HepG2 (cell line): ENCODE results near the gene NSMCE1. TPM values are rescaled to one million over a fixed set of nuclear protein-coding genes. Genes with fewer than 3 reads are reported as not detected.

Source experiments
- AKAP8 ChIP-seq: sonication (generic); formaldehyde crosslinking; IDR thresholded peaks from 2 replicates; pipeline ENCODE4 v1.5.1; 2020; ENCODE audit warnings: mild to moderate bottlenecking, missing genetic modification reagents
- ARHGAP35 ChIP-seq: sonication (generic); formaldehyde crosslinking; IDR thresholded peaks from 2 replicates; pipeline ENCODE4 v1.9.0; 2022; ENCODE audit warnings: mild to moderate bottlenecking, inconsistent platforms, moderate library complexity, missing genetic modification reagents, borderline replicate concordance
- HNRNPUL1 ChIP-seq: fragments of 200-400 bp; formaldehyde crosslinking; IDR thresholded peaks from 2 replicates; pipeline ENCODE4 v1.6.1; 2017; ENCODE audit warnings: low read depth, mild to moderate bottlenecking, low read length, moderate library complexity
- KAT7 ChIP-seq: IDR thresholded peaks from 2 replicates; pipeline ENCODE4 v1.6.1; 2018; ENCODE audit warnings: borderline replicate concordance, missing compliant biosample characterization
- KAT8 ChIP-seq: IDR thresholded peaks from 2 replicates; pipeline ENCODE4 v1.6.1; 2016; ENCODE audit warnings: missing genetic modification reagents, missing compliant biosample characterization
- KDM1A ChIP-seq: IDR thresholded peaks from 2 replicates; pipeline ENCODE4 v1.6.1; 2016; ENCODE audit warnings: missing compliant biosample characterization
- KDM5A ChIP-seq: fragments of 200-600 bp; sonication (generic); IDR thresholded peaks from 2 replicates; pipeline ENCODE4 v1.7.0; 2018; ENCODE audit warnings: antibody characterized with exemption, mild to moderate bottlenecking, low read length, borderline replicate concordance
- KLF9 ChIP-seq: IDR thresholded peaks from 2 replicates; pipeline ENCODE4 v1.6.1; 2016; ENCODE audit warnings: low read depth
- MIXL1 ChIP-seq: IDR thresholded peaks from 2 replicates; pipeline ENCODE4 v1.6.1; 2016
- NR2F6 ChIP-seq, 2 experiments: IDR thresholded peaks; 2 replicates each; pipeline ENCODE4 v1.6.1; 2016; ENCODE audit warnings: antibody characterized with exemption in 1 of 2, mild to moderate bottlenecking in 1 of 2
- POLR2A ChIP-seq, 2 experiments: IDR thresholded peaks; 2 replicates each; pipeline ENCODE4 v1.6.1; 2011; ENCODE audit warnings: low read depth in 2 of 2, low read length in 2 of 2, mild to moderate bottlenecking in 1 of 2, moderate library complexity in 1 of 2; ENCODE audit not compliant: insufficient read depth in 1 of 2
- RNF2 ChIP-seq: fragments of 450-650 bp; conservative IDR thresholded peaks from 2 replicates; pipeline ENCODE4 v1.6.1; 2016; ENCODE audit warnings: low read depth
- SRSF1 ChIP-seq: fragments of 200-400 bp; formaldehyde crosslinking; optimal IDR thresholded peaks from 2 replicates; pipeline ENCODE3; 2017; ENCODE audit warnings: mild to moderate bottlenecking, low read depth, low read length, moderate library complexity
- TBX2 ChIP-seq: sonication (generic); formaldehyde crosslinking; IDR thresholded peaks from 2 replicates; pipeline ENCODE4 v1.5.0; 2020; ENCODE audit warnings: missing genetic modification reagents, mild to moderate bottlenecking, borderline replicate concordance
- ZC3H13 ChIP-seq: sonication (generic); formaldehyde crosslinking; IDR thresholded peaks from 2 replicates; pipeline ENCODE4 v1.8.1; 2023; ENCODE audit warnings: mild to moderate bottlenecking, missing genetic modification reagents, moderate library complexity
- ZFP82 ChIP-seq: sonication (generic); formaldehyde crosslinking; IDR thresholded peaks from 2 replicates; pipeline ENCODE4 v1.5.1; 2020; ENCODE audit warnings: mild to moderate bottlenecking, missing genetic modification reagents, borderline replicate concordance
- ZFY ChIP-seq: sonication (generic); formaldehyde crosslinking; IDR thresholded peaks from 2 replicates; pipeline ENCODE4 v1.4.0; 2020; ENCODE audit warnings: missing genetic modification reagents
- ZNF34 ChIP-seq: sonication (generic); formaldehyde crosslinking; IDR thresholded peaks from 2 replicates; pipeline ENCODE4 v1.4.0; 2020; ENCODE audit warnings: mild to moderate bottlenecking, missing genetic modification reagents, borderline replicate concordance
- ZNF788 ChIP-seq: sonication (generic); formaldehyde crosslinking; IDR thresholded peaks from 2 replicates; pipeline ENCODE4 v1.5.0; 2020; ENCODE audit warnings: mild to moderate bottlenecking, missing genetic modification reagents, borderline replicate concordance
- ZNF790 ChIP-seq: sonication (generic); formaldehyde crosslinking; IDR thresholded peaks from 2 replicates; pipeline ENCODE4 v1.8.0; 2022; ENCODE audit warnings: missing genetic modification reagents, mild to moderate bottlenecking, borderline replicate concordance
- polyA plus RNA-seq, 8 experiments: library from polyadenylated mRNA; depleted of rRNA in 3 of 8; stranded (reverse) in 7 of 8; unstranded in 1 of 8; fragments of >200 nt; fragmentation: Illumina TruSeq in 4 of 8; extraction: Trizol in 4 of 8; gene quantifications; 2 replicates each; pipeline versions ENCODE4 v1.2.1 to v1.2.3, GENCODE V29; 2011 to 2016; ENCODE audit warnings: low read depth in 4 of 8, missing spikeins in 1 of 8, mixed read lengths in 1 of 8; ENCODE audit not compliant: insufficient read depth in 1 of 8
- total RNA-seq, 5 experiments: library from RNA; depleted of rRNA; stranded (reverse); fragments of >200 nt; fragmentation: Illumina TruSeq; extraction: Trizol; gene quantifications; 2 replicates each; pipeline ENCODE4 v1.2.3, GENCODE V29; 2016; ENCODE audit warnings: low read depth in 1 of 5
- TF ChIP-seq, protein P1 (sequence below): sonication (generic); formaldehyde crosslinking; IDR thresholded peaks from 2 replicates; pipeline ENCODE4 v1.4.0; 2020; ENCODE audit warnings: missing genetic modification reagents
- TF ChIP-seq, protein P2 (sequence below): sonication (generic); formaldehyde crosslinking; IDR thresholded peaks from 2 replicates; pipeline ENCODE4 v1.5.0; 2020; ENCODE audit warnings: mild to moderate bottlenecking, missing genetic modification reagents, moderate library complexity

Gene NSMCE1
- total and polyA plus RNA-seq, 2 of the 13 experiments (the other 11 are each of a cell fraction or from before 2014, with no cell fraction given) = 42.7 to 52.9 TPM

DNA sequence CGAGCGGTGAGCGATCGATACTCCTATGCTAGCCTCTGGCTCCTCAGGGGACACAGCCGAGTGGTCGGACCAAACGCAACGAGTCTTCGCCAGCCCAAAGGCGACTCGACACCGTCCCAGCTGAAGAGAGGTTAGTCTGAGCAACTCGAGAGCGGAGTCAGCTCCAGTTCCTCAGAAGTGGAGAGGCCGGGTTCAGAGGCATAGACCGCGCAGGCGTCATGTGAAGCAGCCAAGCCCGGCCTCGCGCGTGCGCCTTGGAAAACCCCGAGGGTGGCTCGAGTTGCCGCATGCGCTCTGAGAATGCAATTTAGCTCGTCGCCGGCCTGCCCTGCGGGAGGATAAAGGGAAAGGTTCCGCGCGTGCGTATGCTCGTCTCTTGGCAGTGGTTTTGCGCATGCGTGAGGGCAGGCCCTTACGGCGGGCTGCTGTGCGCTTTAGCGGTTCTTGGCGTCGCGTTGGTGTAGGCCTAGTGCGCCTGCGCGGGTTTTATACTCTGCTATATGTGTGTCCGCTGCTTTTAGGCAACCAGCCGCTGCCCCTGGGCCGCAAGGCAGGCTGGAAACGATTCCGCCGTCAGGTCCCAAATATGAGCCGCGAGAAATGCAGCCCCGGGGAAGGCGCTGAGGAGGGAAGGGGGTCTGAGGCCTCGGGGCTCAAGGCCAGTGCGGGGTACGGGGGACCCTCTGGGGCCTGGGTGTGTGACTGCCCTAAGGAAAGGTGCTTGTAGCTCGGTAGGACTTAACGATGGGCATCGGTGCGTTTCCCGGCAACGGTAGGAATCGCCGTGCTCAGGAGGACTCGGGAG, 64.9 kb downstream of the NSMCE1 start, which contains the start of gene KDM8 (continued):
- TF ChIP-seq MIXL1 (CRISPR knock-in tag) = peak; percentile 7; the same call in 1 of the 2 replicates
- peak; percentile 63; the same call in 1 of the 2 replicates for TF ChIP-seq KDM1A (CRISPR knock-in tag)
- TF ChIP-seq ZNF790 = peak; percentile 97
- peak; percentile 89 for TF ChIP-seq RNF2
- TF ChIP-seq TBX2 (CRISPR knock-in tag) = peak; percentile 90
- peak; percentile 78 for TF ChIP-seq ARHGAP35 (CRISPR knock-in tag)
- no peak for TF ChIP-seq NR2F6 (IDR thresholded peaks at IDR 0.05)
- TF ChIP-seq NR2F6 (CRISPR knock-in tag; IDR thresholded peaks at IDR 0.05) = peak; percentile 26; the same call in 1 of the 2 replicates
- TF ChIP-seq, protein P1, sequence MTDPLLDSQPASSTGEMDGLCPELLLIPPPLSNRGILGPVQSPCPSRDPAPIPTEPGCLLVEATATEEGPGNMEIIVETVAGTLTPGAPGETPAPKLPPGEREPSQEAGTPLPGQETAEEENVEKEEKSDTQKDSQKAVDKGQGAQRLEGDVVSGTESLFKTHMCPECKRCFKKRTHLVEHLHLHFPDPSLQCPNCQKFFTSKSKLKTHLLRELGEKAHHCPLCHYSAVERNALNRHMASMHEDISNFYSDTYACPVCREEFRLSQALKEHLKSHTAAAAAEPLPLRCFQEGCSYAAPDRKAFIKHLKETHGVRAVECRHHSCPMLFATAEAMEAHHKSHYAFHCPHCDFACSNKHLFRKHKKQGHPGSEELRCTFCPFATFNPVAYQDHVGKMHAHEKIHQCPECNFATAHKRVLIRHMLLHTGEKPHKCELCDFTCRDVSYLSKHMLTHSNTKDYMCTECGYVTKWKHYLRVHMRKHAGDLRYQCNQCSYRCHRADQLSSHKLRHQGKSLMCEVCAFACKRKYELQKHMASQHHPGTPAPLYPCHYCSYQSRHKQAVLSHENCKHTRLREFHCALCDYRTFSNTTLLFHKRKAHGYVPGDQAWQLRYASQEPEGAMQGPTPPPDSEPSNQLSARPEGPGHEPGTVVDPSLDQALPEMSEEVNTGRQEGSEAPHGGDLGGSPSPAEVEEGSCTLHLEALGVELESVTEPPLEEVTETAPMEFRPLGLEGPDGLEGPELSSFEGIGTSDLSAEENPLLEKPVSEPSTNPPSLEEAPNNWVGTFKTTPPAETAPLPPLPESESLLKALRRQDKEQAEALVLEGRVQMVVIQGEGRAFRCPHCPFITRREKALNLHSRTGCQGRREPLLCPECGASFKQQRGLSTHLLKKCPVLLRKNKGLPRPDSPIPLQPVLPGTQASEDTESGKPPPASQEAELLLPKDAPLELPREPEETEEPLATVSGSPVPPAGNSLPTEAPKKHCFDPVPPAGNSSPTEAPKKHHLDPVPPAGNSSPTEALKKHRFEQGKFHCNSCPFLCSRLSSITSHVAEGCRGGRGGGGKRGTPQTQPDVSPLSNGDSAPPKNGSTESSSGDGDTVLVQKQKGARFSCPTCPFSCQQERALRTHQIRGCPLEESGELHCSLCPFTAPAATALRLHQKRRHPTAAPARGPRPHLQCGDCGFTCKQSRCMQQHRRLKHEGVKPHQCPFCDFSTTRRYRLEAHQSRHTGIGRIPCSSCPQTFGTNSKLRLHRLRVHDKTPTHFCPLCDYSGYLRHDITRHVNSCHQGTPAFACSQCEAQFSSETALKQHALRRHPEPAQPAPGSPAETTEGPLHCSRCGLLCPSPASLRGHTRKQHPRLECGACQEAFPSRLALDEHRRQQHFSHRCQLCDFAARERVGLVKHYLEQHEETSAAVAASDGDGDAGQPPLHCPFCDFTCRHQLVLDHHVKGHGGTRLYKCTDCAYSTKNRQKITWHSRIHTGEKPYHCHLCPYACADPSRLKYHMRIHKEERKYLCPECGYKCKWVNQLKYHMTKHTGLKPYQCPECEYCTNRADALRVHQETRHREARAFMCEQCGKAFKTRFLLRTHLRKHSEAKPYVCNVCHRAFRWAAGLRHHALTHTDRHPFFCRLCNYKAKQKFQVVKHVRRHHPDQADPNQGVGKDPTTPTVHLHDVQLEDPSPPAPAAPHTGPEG (CRISPR knock-in tag) = peak; percentile 93
- no peak; the same call in 1 of the 2 replicates for TF ChIP-seq ZFP82 (CRISPR knock-in tag)
- peak; percentile 61; the same call in 1 of the 2 replicates for TF ChIP-seq ZC3H13 (CRISPR knock-in tag)
- peak; percentile 90 for TF ChIP-seq KLF9 (CRISPR knock-in tag)
- TF ChIP-seq POLR2A (IDR thresholded peaks at IDR 0.05; ENCODE audit: insufficient read depth in 1 of 2, low read depth in 2 of 2, low read length in 2 of 2) = peak; percentile 92 to 98
- TF ChIP-seq, protein P2, sequence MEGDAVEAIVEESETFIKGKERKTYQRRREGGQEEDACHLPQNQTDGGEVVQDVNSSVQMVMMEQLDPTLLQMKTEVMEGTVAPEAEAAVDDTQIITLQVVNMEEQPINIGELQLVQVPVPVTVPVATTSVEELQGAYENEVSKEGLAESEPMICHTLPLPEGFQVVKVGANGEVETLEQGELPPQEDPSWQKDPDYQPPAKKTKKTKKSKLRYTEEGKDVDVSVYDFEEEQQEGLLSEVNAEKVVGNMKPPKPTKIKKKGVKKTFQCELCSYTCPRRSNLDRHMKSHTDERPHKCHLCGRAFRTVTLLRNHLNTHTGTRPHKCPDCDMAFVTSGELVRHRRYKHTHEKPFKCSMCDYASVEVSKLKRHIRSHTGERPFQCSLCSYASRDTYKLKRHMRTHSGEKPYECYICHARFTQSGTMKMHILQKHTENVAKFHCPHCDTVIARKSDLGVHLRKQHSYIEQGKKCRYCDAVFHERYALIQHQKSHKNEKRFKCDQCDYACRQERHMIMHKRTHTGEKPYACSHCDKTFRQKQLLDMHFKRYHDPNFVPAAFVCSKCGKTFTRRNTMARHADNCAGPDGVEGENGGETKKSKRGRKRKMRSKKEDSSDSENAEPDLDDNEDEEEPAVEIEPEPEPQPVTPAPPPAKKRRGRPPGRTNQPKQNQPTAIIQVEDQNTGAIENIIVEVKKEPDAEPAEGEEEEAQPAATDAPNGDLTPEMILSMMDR (CRISPR knock-in tag) = no peak
- peak; percentile 95 for TF ChIP-seq KAT8 (CRISPR knock-in tag)
- no peak for TF ChIP-seq HNRNPUL1
- TF ChIP-seq KAT7 (CRISPR knock-in tag) = peak; percentile 95
- TF ChIP-seq ZNF788 (CRISPR knock-in tag) = peak; percentile 97
- 0 out of 2 replicates have a peak, but pooled peaks have one; percentile 52 for TF ChIP-seq AKAP8 (CRISPR knock-in tag)
- TF ChIP-seq SRSF1 = peak; percentile 39
- TF ChIP-seq ZNF34 (CRISPR knock-in tag) = peak; percentile 29; the same call in 1 of the 2 replicates
- TF ChIP-seq KDM5A = peak; percentile 94; the same call in 1 of the 2 replicates
- TF ChIP-seq ZFY (CRISPR knock-in tag) = peak; percentile 98
